Diencephalon (tissue), 1 donor: ENCODE measurements around the gene INTS2. TPM values are rescaled to one million over a fixed set of nuclear protein-coding genes. Genes with fewer than 3 reads are reported as not detected.

Source experiments
- small RNA-seq: library from RNA; depleted of rRNA; stranded (forward); fragments of <200 nt; gene quantifications from one replicate; pipeline ENCODE3, GENCODE V24; 2014
- total RNA-seq: library from RNA; depleted of rRNA; stranded (reverse); fragments of >200 nt; gene quantifications from one replicate; pipeline ENCODE4 v1.2.3, GENCODE V29; 2014

The INTS2 gene
- total RNA-seq: 27.7 TPM

GRCh38 chr17:61927208-61928100, at the start of gene INTS2:
Gene INTS2, minus strand, starts transcription at chr17:61927982. Its CDS starts 1,338 bp downstream, at chr17:61926644.

DNA sequence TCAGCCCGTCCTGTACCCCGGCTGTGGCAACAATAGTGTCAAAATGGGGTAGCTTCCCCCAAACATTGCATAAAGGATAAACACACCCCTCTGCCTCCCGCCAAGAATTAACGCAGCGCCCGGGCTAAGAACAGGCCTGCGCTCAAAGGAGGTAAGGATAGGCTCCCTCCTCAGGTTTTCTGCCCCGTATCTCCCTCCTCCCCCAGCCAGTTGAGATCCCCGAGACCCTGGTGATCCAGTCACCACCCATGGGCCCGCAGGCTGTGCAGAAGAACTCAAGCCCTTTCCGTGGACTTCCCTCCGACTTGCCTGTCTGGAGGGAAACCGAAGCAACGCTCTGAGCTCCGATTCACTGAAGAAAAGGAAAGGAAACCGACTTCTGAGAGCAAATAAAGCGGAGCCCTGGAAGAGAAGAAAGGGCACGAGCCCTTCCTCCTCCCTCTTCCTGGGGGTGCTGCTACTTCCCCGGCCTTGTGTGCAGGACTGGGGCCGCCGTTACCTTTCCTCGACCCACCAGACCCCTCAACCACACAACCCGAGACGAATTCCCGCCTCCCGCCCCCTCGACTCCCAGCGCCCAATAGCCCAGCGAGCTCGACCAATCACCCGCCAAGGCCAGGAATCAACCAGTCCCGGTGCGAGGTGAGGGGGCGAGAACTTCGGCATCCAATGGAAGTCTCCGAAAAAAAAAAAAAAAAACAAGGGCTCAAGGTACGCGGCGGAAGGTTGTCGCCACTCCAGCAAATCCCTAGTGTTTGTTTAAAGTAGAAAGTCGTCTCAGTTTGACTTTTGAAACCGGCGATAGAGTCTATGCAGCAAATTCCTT, 64.6 kb downstream of the INTS2 start, which contains the start of gene BRIP1:
Gene BRIP1, minus strand, starts transcription at position 554 of the 826 bp plus-strand sequence. CDS start 1,989 bp downstream, outside the sequence.

Small RNAs within 50 kb of the gene (small RNA-seq; reads per million reads assigned to genes)
- not detected for gene RF00019

Other genes with a start within 250 kb of the INTS2 start
- gene BRIP1, start 64.5 kb downstream of the INTS2 start, total RNA-seq: 7.6 TPM
- 106 TPM for gene MED13, start 137.3 kb upstream of the INTS2 start, total RNA-seq